Tibial artery (tissue), 4 donors: ENCODE measurements around the gene UBD.

ENCODE experiments used
- DNase-seq, 2 donors: peaks; one replicate each; pipeline ENCODE4 v3.0.0-alpha.2; 2019
- H3K27ac ChIP-seq, 2 donors: fragments of 200-600 bp; sonication (generic) in 1 of 2; 1 replicate in 1 of 2; 2 replicates in 1 of 2; pipeline ENCODE4 v1.5.1; 2018 to 2019; ENCODE audit warnings: mild to moderate bottlenecking in 1 of 2
- H3K27me3 ChIP-seq, 2 donors: fragments of 200-600 bp; sonication (generic) in 1 of 2; one replicate each; pipeline versions ENCODE4 v1.5.1 to v1.6.0; 2016 to 2019
- H3K36me3 ChIP-seq, 3 donors: fragments of 200-600 bp; sonication (generic) in 2 of 3; one replicate each; pipeline ENCODE4 v1.5.1; 2016 to 2019; ENCODE audit warnings: mild to moderate bottlenecking in 2 of 3
- H3K4me1 ChIP-seq, 4 donors: fragments of 200-600 bp; sonication (generic) in 2 of 4; 1 replicate in 3 of 4; 2 replicates in 1 of 4; pipeline ENCODE4 v1.5.1; 2016 to 2019
- H3K4me3 ChIP-seq, 2 donors: fragments of 200-600 bp; sonication (generic) in 1 of 2; 1 replicate in 1 of 2; 2 replicates in 1 of 2; pipeline ENCODE4 v1.5.1; 2018 to 2019; ENCODE audit warnings: mild to moderate bottlenecking in 2 of 2
- H3K9me3 ChIP-seq, 3 donors: fragments of 200-600 bp; sonication (generic) in 1 of 3; one replicate each; pipeline ENCODE4 v1.5.1; 2016 to 2019
- CTCF ChIP-seq, 2 experiments: fragments of 200-600 bp in 1 of 2; fragments of 450-650 bp in 1 of 2; IDR thresholded peaks; one replicate each; pipeline ENCODE4 v1.5.1; 2017 to 2019; ENCODE audit warnings: antibody characterized with exemption in 2 of 2, mild to moderate bottlenecking in 1 of 2, moderate library complexity in 1 of 2
- intact Hi-C: fragments of 100-400 bp; cut with DNase I; formaldehyde crosslinking; loops from one replicate; pipeline ENCODE4 v1.15.0; 2023; ENCODE audit warnings: low total_unique reads

The UBD gene

GRCh38 chr6:29561606-29562181, 2.2 kb upstream of the UBD start:
- TF ChIP-seq CTCF (IDR thresholded peaks at IDR 0.05), result no peak
- H3K27me3 ChIP-seq, result peaks cover 0 to 22% of the 10 kb centered on the region in 2 donors
- DNase-seq, result no peak
- H3K4me3 ChIP-seq, result no peak overlapping the region
- no peaks in the 10 kb centered on the region for H3K4me1 ChIP-seq
- intact Hi-C loops, result no loop called here
- H3K27ac ChIP-seq, result no peak overlapping the region
- H3K36me3 ChIP-seq, result no peaks in the 10 kb centered on the region
- no peaks in the 10 kb centered on the region for H3K9me3 ChIP-seq

GRCh38 chr6:29561091-29561490, 1.6 kb upstream of the UBD start:
- H3K27ac ChIP-seq, result no peak overlapping the region
- DNase-seq, result no peak
- H3K36me3 ChIP-seq, result no peaks in the 10 kb centered on the region
- intact Hi-C loops, result no loop called here
- TF ChIP-seq CTCF (IDR thresholded peaks at IDR 0.05), result no peak
- H3K4me1 ChIP-seq, result no peaks in the 10 kb centered on the region
- no peak overlapping the region for H3K4me3 ChIP-seq
- peaks cover 0 to 22% of the 10 kb centered on the region in 2 donors for H3K27me3 ChIP-seq
- no peaks in the 10 kb centered on the region for H3K9me3 ChIP-seq

GRCh38 chr6:29558439-29559079, 973 bp downstream of the UBD start:
- no peak overlapping the region for H3K4me3 ChIP-seq
- no peak for TF ChIP-seq CTCF (IDR thresholded peaks at IDR 0.05)
- peaks cover 0 to 48% of the 10 kb centered on the region in 2 donors for H3K27me3 ChIP-seq
- no peaks in the 10 kb centered on the region for H3K9me3 ChIP-seq
- no peak overlapping the region for H3K27ac ChIP-seq
- no peaks in the 10 kb centered on the region for H3K36me3 ChIP-seq
- H3K4me1 ChIP-seq, result peaks cover 0 to 6% (median 5%) of the 10 kb centered on the region in 4 donors
- no peak for DNase-seq
- intact Hi-C loops, result no loop called here

GRCh38 chr6:29557320-29557719, 2.2 kb downstream of the UBD start:
- Histone ChIP-seq H3K27me3 (peaks cover 0 to 52% of the 10 kb centered on the region in 2 donors), H3K4me3 (no peak overlapping the region), H3K9me3 (no peaks in the 10 kb centered on the region), H3K27ac (no peak overlapping the region), H3K4me1 (peaks cover 0 to 16% (median 15%) of the 10 kb centered on the region in 4 donors), H3K36me3 (no peaks in the 10 kb centered on the region)
- intact Hi-C loops, result no loop called here
- no peak for DNase-seq
- no peak for TF ChIP-seq CTCF (IDR thresholded peaks at IDR 0.05)

GRCh38 chr6:29554764-29555163, 4.8 kb downstream of the UBD start:
- intact Hi-C loops, result no loop called here
- TF ChIP-seq CTCF (IDR thresholded peaks at IDR 0.05), result no peak
- Histone ChIP-seq H3K27me3 (peaks cover 0 to 52% of the 10 kb centered on the region in 2 donors), H3K36me3 (no peaks in the 10 kb centered on the region), H3K9me3 (no peaks in the 10 kb centered on the region), H3K4me1 (peaks cover 0 to 16% (median 15%) of the 10 kb centered on the region in 4 donors), H3K4me3 (no peak overlapping the region), H3K27ac (no peak overlapping the region)
- no peak for DNase-seq
